ENCODE data around the gene DPP6.

Gene DPP6

DNA sequence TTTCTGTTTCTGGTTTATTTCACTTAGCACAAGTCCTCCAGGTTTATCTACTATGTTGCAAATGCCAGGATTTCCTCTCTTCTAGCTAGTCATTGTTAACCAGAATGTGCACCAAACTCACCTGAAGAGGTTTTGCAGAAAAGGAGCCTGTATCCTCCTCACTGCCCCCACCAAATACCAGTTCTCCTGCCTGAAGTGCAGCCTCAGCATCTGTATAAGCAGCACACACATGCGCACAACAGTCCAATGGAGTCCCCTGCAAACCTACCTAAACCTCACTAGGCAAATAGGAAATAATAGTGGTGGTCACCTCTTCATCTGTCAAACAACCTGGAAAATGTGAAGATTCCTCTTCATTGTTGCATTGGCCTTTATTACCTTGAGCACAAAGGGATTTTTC is 712.9 kb downstream of the DPP6 start:
- Histone ChIP-seq H3K9me3 (ENCODE audit: low read depth, low read length) (no peaks in the 10 kb centered on the region), H3K36me3 (ENCODE audit: insufficient read depth, low read length) (no peaks in the 10 kb centered on the region), H3K27ac (no peak overlapping the region), H3K4me3 (no peak overlapping the region), H3K9ac (ENCODE audit: insufficient read length) (no peak overlapping the region)
- TF ChIP-seq POLR2AphosphoS5 (IDR thresholded peaks at IDR 0.05; ENCODE audit: borderline replicate concordance, low read depth, low read length) (no peak), EZH2 (IDR thresholded peaks at IDR 0.05) (no peak), FOXP2 (optimal IDR thresholded peaks at IDR 0.05; ENCODE audit: control extremely low read depth, extremely low read length, insufficient read depth) (no peak)
- DNase-seq (ENCODE audit: low read depth, low spot score), result no peak

DNA sequence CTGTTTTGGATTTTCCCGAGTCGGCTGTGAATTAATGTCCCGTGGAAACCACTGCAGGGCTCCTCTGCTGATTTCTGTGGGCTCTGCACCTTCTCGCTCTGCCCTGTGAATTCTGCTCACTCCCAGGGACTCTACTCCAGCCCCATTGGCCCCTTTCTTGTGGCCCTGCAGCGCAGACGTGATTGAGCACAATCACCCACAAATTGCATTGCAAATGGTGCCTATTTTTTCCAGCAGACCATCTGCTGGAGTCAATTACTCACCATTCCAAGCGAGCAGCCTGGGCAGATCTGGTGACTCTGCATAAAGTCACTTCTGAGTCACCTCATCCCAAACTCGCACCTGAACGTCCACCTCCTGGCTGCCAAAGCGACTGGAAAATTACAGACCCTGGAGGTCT is 714.9 kb downstream of the DPP6 start:
- no peak overlapping the region for H3K9ac ChIP-seq (ENCODE audit: insufficient read length)
- TF ChIP-seq POLR2AphosphoS5 (IDR thresholded peaks at IDR 0.05; ENCODE audit: borderline replicate concordance, low read depth, low read length) (no peak), FOXP2 (optimal IDR thresholded peaks at IDR 0.05; ENCODE audit: control extremely low read depth, extremely low read length, insufficient read depth) (no peak), EZH2 (IDR thresholded peaks at IDR 0.05) (no peak)
- H3K36me3 ChIP-seq (ENCODE audit: insufficient read depth, low read length), result no peaks in the 10 kb centered on the region
- no peak for DNase-seq (ENCODE audit: low read depth, low spot score)
- no peaks in the 10 kb centered on the region for H3K9me3 ChIP-seq (ENCODE audit: low read depth, low read length)
- H3K27ac ChIP-seq, result no peak overlapping the region
- no peak overlapping the region for H3K4me3 ChIP-seq

DNA sequence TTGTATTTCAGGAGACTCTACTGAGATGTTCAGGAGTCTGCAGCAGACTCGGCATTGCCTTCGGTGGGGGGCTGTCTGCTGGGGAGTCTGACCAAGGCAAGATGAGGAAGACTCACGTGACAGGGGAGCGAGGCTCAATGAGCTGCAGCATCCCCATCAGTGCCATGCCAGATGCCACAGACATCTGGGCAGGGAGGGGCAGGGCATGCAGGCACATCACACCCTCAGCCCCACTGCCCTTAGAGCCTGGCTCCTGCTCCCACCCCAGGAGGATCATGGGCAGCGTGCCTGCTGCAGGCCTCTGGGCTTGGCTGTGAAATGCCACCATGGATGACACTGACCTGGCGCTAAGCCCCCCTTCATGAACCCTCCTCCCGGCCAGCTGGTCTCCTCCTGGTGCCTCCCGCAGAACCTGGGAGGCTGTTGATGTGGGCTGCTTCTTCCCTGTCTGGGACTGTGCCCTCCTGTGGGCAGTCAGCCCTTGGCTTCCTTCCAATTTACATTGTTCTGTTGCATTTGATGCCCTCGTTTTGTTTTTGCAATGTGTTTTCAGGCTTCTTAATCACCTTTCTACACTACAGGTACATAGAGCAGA is 715.7 kb downstream of the DPP6 start:
- Histone ChIP-seq H3K9ac (ENCODE audit: insufficient read length) (no peak overlapping the region), H3K4me3 (no peak overlapping the region), H3K27ac (no peak overlapping the region), H3K9me3 (ENCODE audit: low read depth, low read length) (no peaks in the 10 kb centered on the region), H3K36me3 (ENCODE audit: insufficient read depth, low read length) (no peaks in the 10 kb centered on the region)
- no peak for DNase-seq (ENCODE audit: low read depth, low spot score)
- TF ChIP-seq POLR2AphosphoS5 (IDR thresholded peaks at IDR 0.05; ENCODE audit: borderline replicate concordance, low read depth, low read length), result no peak
- no peak for TF ChIP-seq FOXP2 (optimal IDR thresholded peaks at IDR 0.05; ENCODE audit: control extremely low read depth, extremely low read length, insufficient read depth)
- no peak for TF ChIP-seq EZH2 (IDR thresholded peaks at IDR 0.05)

DNA sequence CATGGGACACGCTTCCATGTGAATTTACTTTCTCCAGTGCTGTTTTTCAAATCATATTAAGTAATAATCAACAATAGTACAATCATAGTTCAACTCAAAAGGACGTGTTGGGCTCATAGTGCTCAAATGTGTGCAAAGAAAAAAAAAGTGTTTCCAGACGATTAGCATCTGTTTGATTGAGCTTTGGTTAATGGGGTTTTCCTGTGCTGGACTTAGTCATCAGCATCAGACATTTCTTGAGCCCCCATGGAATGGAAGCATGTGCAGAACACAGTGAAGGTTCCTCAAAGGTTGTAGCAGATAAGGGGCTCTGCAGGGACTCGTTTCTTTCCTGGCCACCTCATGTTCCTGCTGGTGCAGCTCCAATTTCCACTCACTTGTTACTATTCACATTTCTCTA is 716.8 kb downstream of the DPP6 start:
- no peaks in the 10 kb centered on the region for H3K36me3 ChIP-seq (ENCODE audit: insufficient read depth, low read length)
- no peaks in the 10 kb centered on the region for H3K9me3 ChIP-seq (ENCODE audit: low read depth, low read length)
- TF ChIP-seq POLR2AphosphoS5 (IDR thresholded peaks at IDR 0.05; ENCODE audit: borderline replicate concordance, low read depth, low read length) (no peak), FOXP2 (optimal IDR thresholded peaks at IDR 0.05; ENCODE audit: control extremely low read depth, extremely low read length, insufficient read depth) (no peak), EZH2 (IDR thresholded peaks at IDR 0.05) (no peak)
- no peak overlapping the region for H3K4me3 ChIP-seq
- no peak overlapping the region for H3K27ac ChIP-seq
- no peak for DNase-seq (ENCODE audit: low read depth, low spot score)
- H3K9ac ChIP-seq (ENCODE audit: insufficient read length), result no peak overlapping the region

DNA sequence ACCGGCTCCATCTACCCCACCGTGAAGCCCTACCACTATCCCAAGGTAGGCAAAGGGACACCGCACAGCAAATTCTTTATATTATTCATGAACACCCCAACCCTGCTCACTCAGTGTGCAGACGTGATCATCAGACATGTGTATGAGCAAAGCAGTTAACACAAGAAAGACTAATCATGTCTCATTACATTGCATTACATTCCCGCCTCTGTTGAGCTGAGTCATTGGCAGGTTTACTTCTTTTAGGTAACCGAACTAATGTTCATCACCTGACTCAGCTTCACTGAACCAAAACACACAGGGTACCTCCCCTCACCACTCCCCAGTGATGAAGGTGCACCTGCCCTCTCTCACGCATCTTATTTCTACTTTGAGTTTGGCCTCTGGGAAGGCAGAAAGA is 717.3 kb downstream of the DPP6 start:
- Histone ChIP-seq H3K9me3 (ENCODE audit: low read depth, low read length) (no peaks in the 10 kb centered on the region), H3K9ac (ENCODE audit: insufficient read length) (no peak overlapping the region), H3K27ac (no peak overlapping the region), H3K4me3 (no peak overlapping the region), H3K36me3 (ENCODE audit: insufficient read depth, low read length) (no peaks in the 10 kb centered on the region)
- no peak for DNase-seq (ENCODE audit: low read depth, low spot score)
- TF ChIP-seq POLR2AphosphoS5 (IDR thresholded peaks at IDR 0.05; ENCODE audit: borderline replicate concordance, low read depth, low read length) (no peak), FOXP2 (optimal IDR thresholded peaks at IDR 0.05; ENCODE audit: control extremely low read depth, extremely low read length, insufficient read depth) (no peak), EZH2 (IDR thresholded peaks at IDR 0.05) (no peak)

DNA sequence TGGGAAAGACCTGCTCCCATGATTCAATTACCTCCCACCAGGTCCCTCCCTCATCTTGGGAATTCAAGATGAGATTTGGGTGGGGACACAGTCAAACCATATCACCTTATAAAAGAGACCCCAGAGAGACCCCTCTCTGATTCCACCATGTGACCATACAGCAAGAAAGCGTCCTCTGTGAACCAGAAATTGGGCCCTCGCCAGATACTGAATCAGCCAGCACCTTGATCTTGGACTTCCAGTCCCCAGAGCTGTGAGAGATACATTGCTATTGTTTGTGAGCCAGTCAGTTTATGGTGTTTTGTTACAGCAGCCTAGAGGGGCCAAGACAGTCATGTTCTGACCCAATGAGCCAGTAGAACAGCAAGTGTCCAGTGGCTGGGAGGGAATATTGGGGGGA is 718.2 kb downstream of the DPP6 start:
- no peak overlapping the region for H3K27ac ChIP-seq
- TF ChIP-seq POLR2AphosphoS5 (IDR thresholded peaks at IDR 0.05; ENCODE audit: borderline replicate concordance, low read depth, low read length) (no peak), EZH2 (IDR thresholded peaks at IDR 0.05) (no peak), FOXP2 (optimal IDR thresholded peaks at IDR 0.05; ENCODE audit: control extremely low read depth, extremely low read length, insufficient read depth) (no peak)
- H3K9ac ChIP-seq (ENCODE audit: insufficient read length), result no peak overlapping the region
- H3K4me3 ChIP-seq, result no peak overlapping the region
- H3K9me3 ChIP-seq (ENCODE audit: low read depth, low read length), result no peaks in the 10 kb centered on the region
- no peaks in the 10 kb centered on the region for H3K36me3 ChIP-seq (ENCODE audit: insufficient read depth, low read length)
- DNase-seq (ENCODE audit: low read depth, low spot score), result no peak

DNA sequence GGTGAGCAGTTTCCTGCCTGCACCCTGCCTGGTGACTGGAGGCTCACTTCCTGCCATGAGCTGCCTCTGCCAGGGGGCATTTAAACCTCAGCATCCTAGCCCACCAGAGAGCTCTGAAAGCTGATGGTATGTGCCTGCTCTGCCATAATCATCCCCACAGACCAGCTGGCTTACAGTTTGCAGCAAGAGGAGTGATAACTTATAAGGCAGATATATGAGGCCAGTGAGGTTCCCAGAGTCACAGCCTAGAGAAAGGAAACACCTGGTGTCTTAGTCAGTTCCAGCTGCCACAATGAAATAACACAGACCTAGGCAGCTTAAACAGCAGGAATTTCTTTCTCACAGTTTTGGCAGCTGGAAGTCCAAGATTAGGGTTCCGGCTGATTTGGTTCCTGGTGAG is 718.8 kb downstream of the DPP6 start:
- Histone ChIP-seq H3K9me3 (ENCODE audit: low read depth, low read length) (no peaks in the 10 kb centered on the region), H3K9ac (ENCODE audit: insufficient read length) (no peak overlapping the region), H3K4me3 (no peak overlapping the region), H3K36me3 (ENCODE audit: insufficient read depth, low read length) (no peaks in the 10 kb centered on the region), H3K27ac (no peak overlapping the region)
- TF ChIP-seq EZH2 (IDR thresholded peaks at IDR 0.05) (no peak), POLR2AphosphoS5 (IDR thresholded peaks at IDR 0.05; ENCODE audit: borderline replicate concordance, low read depth, low read length) (no peak), FOXP2 (optimal IDR thresholded peaks at IDR 0.05; ENCODE audit: control extremely low read depth, extremely low read length, insufficient read depth) (no peak)
- no peak for DNase-seq (ENCODE audit: low read depth, low spot score)

DNA sequence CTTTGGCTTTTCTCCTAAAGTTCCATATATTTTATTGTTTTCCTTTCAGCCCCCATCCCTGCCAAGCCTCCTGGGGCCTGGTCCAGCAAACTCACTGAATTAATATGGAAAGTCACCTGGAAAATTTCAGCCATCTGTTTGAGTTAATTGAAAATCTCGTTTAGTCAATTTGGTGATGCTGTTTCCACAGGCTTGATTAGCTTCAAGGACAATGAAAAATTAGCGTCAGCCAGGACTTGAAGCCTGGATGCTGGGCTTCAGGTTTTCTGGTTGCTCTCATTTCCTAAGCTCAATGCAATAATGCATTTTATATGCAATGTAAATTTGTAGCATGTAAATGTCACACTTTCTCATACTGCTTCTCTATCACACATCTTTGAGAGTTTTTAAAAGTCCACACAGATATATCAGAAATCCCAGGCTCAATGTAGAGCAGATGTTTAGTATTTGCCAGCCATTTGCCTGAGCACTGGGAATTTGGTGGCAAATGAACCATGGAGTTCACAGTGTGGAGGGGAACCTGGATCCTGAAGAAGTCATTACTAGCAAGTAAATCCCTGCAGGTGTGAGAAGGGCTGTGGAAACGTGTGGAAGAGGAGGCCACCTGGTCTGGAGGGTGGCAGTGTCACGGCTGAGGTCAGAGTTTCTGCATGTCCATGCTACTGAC is 722.2 kb downstream of the DPP6 start:
- H3K9me3 ChIP-seq (ENCODE audit: low read depth, low read length), result no peaks in the 10 kb centered on the region
- TF ChIP-seq FOXP2 (optimal IDR thresholded peaks at IDR 0.05; ENCODE audit: control extremely low read depth, extremely low read length, insufficient read depth) (no peak), POLR2AphosphoS5 (IDR thresholded peaks at IDR 0.05; ENCODE audit: borderline replicate concordance, low read depth, low read length) (no peak), EZH2 (IDR thresholded peaks at IDR 0.05) (no peak)
- H3K4me3 ChIP-seq, result no peak overlapping the region
- no peak overlapping the region for H3K27ac ChIP-seq
- H3K36me3 ChIP-seq (ENCODE audit: insufficient read depth, low read length), result no peaks in the 10 kb centered on the region
- no peak overlapping the region for H3K9ac ChIP-seq (ENCODE audit: insufficient read length)
- DNase-seq (ENCODE audit: low read depth, low spot score), result no peak
